GM21825 (cell line): Measurements from ENCODE around the gene FGF14.
"Not testable (repeated sequence)": the region's sequence is repeated elsewhere in the genome, so short reads cannot be mapped to it uniquely, and the experiment has no call there.

Experiments
- ATAC-seq: cut with Tn5 transposase; IDR thresholded peaks from one replicate; pipeline ENCODE4 v1.9.1; 2021; ENCODE audit warnings: mild to moderate bottlenecking, moderate library complexity; ENCODE audit not compliant: unreplicated experiment

The FGF14 gene

DNA sequence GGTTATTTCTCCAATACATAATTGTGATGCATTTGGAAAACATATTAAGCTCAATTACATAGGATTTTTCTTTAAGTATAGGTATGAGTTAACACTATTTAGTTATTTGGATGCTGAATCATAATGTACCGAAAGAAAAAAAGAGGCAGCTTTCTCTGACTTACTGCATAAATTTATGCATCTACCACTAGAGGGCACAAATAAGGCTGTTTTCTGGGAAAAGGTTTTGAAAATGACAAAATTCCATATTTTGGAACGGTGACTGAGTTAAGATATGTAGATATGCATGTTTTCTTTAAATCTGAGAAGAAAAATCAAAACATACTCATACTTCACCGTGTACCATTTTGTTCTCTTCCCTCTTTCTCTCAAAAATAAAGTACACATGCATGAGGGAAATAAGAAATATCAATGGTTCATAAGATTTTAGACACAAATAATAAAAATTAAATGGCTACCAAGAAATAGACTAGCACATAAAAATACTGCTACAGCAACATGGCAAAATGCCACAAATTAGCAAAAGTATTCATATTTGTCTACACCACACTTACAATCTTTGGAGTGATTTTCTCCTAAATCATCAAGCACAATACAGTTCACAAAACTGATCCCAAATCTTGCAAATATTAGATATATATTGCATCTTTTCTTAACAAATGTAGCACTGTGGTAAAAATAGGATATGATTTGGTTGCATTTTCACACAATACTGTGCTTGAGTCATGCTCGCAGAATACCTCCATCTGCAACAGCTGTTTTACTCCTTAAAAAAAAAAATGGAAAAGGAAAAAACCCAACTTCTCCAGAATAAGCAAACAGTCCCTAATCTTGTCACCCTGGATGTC, 260.0 kb downstream of the FGF14 start:
- no peak for ATAC-seq

- ATAC-seq, result no peak
These were observed 262.2 kb downstream of the FGF14 start for GRCh38 chr13:102139626-102140025.

GRCh38 chr13:102138635-102139190, 263.1 kb downstream of the FGF14 start:
- no peak for ATAC-seq

DNA sequence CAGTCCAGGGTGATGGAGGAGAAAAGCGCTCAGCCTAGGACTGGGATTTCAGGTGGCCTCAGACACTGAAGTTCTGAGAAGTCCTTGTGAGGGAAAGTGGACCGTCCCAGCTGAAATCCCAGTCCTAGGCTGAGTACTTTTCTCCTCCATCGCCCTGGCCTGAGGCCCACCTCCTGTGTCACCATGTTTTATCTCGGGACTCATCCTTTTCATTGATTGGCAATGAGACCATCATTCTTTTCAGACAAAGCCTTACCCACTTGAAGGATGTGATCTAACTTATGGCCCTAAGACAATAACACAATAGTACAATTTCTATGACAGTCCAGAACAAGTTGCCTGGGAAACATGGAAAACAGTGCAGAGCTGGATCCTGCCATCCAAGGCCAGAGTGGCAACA, 263.9 kb downstream of the FGF14 start:
- ATAC-seq, result not testable (repeated sequence)

DNA sequence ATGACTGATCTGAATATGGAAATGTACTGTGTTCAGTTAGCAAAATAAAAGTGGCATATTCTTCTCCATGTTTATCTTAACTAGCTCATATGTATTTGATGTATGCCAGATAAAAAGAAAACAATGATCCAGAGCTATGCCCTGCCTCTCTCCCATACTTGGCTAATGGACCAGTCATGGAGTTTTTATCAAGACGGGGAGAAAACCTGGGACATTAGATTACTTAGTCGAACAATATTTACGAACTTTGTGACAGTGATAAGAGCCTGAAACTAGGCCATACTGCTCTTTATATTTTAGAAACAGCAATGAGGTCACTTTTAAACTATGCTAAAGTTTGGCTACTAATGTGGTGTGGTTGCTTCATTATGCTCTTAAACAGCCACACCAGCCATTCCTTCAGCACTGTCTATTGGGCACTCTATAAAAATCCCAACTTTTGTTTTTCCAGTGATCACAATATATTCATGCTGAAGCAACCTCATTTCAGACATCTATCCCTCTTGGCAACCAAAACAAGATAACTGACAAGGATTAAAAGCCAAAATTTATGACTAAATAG, 265.0 kb downstream of the FGF14 start:
- no peak for ATAC-seq

GRCh38 chr13:102132777-102133295, 269.0 kb downstream of the FGF14 start:
- no peak for ATAC-seq

DNA sequence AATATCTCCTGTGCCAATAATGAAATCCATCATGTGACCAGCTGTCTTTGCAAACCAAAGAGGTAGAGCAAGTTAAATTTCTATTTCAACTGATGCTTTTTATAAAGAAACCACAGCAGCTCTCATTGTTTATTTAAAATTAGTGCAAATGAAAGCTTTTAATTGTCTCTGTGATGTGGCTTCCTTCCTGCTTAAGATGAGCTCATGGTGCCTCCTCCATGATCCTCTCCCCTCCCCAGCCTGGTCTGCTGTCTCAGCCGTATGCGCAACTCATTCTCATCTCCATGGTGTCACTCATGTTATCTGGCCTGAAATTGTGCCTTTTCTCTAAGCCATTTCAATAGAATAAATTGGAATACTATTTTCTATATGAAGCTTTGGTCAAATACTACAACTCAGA, 270.6 kb downstream of the FGF14 start:
- no peak for ATAC-seq

GRCh38 chr13:102128216-102128810, 273.5 kb downstream of the FGF14 start:
- ATAC-seq, result peak; percentile 52

- no peak for ATAC-seq
These were observed 274.7 kb downstream of the FGF14 start for GRCh38 chr13:102127153-102127552.

GRCh38 chr13:102122147-102122546, 279.7 kb downstream of the FGF14 start:
- no peak for ATAC-seq

- ATAC-seq, result no peak
These were observed 284.5 kb downstream of the FGF14 start for GRCh38 chr13:102117175-102117831.

- no peak for ATAC-seq
These were observed 298.4 kb downstream of the FGF14 start for GRCh38 chr13:102103469-102103868.

GRCh38 chr13:102100234-102100633, 301.6 kb downstream of the FGF14 start:
- no peak for ATAC-seq

- no peak for ATAC-seq
These were observed 304.1 kb downstream of the FGF14 start for GRCh38 chr13:102097708-102098107.

GRCh38 chr13:102093288-102093687, 308.6 kb downstream of the FGF14 start:
- ATAC-seq, result not testable (repeated sequence)

GRCh38 chr13:102091231-102091630, 310.6 kb downstream of the FGF14 start:
- no peak for ATAC-seq

DNA sequence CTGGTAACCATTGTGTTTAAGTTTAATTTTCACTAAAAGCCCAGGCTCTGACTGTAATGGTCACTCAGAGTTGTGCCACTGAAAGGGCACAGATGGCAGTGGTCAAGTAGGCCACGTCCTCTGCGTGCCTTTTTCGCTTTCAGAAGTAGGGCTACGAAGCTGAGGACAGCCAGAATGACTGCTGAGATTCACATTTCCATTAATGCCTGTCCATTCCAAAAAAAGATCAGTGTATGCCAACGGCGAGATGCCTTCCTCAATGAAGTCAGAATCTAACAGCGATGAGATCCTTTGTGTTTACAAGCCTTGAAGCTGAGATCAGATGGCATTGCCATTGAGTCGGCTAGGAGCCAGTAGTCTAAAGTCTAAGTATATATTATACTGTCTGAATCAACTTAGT, 311.3 kb downstream of the FGF14 start:
- ATAC-seq, result no peak

DNA sequence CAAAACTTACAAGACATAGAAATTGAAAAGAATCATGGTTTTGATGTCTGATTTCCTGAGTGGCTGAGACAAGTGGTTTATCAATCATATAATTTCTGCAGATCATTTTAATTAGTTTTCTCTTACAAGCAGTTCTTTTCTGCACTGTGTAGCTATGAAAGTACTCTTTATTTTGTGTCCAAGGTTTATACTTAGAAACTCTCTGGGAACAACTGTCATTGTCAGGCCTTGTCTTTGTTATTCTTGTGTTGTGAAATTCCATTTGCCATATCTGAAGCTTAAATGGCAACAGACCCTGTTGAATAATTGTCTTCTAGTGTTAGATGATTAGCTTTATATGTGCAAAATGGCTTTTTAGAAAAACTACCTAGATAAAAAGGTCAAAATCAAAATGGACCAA, 312.1 kb downstream of the FGF14 start:
- ATAC-seq, result no peak

DNA sequence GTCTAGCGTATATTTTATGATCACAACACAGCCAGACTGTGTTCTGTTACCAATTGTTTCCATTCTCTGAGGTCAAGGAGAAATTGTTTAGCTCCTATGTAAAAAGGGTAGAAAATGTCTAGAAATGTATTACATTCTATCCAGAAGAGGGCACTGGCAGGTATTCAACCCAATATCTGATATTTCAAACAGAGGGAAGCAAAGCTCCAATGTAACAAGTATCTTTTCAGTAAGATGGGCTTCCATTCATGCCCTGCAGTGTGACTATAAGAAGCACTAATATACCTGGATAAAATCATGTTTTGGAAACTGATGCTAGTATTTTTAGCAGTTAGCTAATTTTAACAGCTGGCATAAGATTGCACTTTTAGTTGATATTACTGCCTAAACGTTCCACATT, 312.7 kb downstream of the FGF14 start:
- no peak for ATAC-seq

DNA sequence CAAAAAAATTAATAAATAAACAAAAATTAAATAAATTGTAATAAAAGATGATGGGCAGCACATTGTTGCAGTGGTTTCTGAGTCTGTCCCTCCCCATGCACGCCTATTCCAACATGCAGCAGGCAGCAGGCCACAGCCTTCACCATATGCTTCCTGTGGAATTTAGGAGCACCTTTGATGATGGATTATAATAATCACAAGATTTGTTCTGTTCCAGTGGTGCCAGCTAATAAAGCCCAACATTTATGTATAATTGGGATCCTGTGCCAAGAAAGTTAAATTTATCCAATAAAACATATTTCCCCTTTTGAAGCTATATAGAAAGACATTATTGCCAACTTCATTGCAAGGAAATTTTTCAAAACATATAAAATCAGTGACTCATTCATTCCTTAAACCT, 328.6 kb downstream of the FGF14 start:
- ATAC-seq, result no peak

GRCh38 chr13:102071711-102072110, 330.1 kb downstream of the FGF14 start:
- ATAC-seq, result no peak
